ENCODE data around the gene RAB15.

RAB15 gene

GRCh38 chr14:64971943-64972791, at the start of gene RAB15:
Gene RAB15, minus strand, starts transcription at chr14:64972336. Its CDS starts 260 bp downstream, at chr14:64972076.
- Histone ChIP-seq H3K4me1 (ENCODE audit: control insufficient read depth, insufficient read depth, low read length, unreplicated experiment) (no peaks in the 10 kb centered on the region), H3K36me3 (ENCODE audit: insufficient read depth, low read length) (no peaks in the 10 kb centered on the region), H3K4me3 (ENCODE audit: low read depth, low read length) (peak within 1 kb of the TSS; percentile 83), H3K27me3 (ENCODE audit: insufficient read depth, low read length) (peaks cover 4% of the 10 kb centered on the region; the same call in 1 of the 2 replicates), H3K27ac (ENCODE audit: low read depth, low read length) (no peak within 1 kb of the TSS), H3K79me2 (ENCODE audit: control insufficient read depth, insufficient read depth, low read length, unreplicated experiment) (no peaks in the 10 kb centered on the region), H2AFZ (ENCODE audit: low read length, unreplicated experiment) (peak within 1 kb of the TSS; percentile 98)

GRCh38 chr14:65019944-65020566, 47.9 kb upstream of the RAB15 start:
- no peaks in the 10 kb centered on the region for H3K36me3 ChIP-seq (ENCODE audit: insufficient read depth, low read length)
- H3K4me3 ChIP-seq (ENCODE audit: low read depth, low read length), result no peak overlapping the region
- H3K27ac ChIP-seq (ENCODE audit: low read depth, low read length), result no peak overlapping the region
- H3K4me1 ChIP-seq (ENCODE audit: control insufficient read depth, insufficient read depth, low read length, unreplicated experiment), result no peaks in the 10 kb centered on the region
- H2AFZ ChIP-seq (ENCODE audit: low read length, unreplicated experiment), result no peak overlapping the region
- no peaks in the 10 kb centered on the region for H3K27me3 ChIP-seq (ENCODE audit: insufficient read depth, low read length)
- H3K79me2 ChIP-seq (ENCODE audit: control insufficient read depth, insufficient read depth, low read length, unreplicated experiment), result no peaks in the 10 kb centered on the region

GRCh38 chr14:65016471-65016870, 44.3 kb upstream of the RAB15 start:
- Histone ChIP-seq H2AFZ (ENCODE audit: low read length, unreplicated experiment) (no peak overlapping the region), H3K4me1 (ENCODE audit: control insufficient read depth, insufficient read depth, low read length, unreplicated experiment) (no peaks in the 10 kb centered on the region), H3K27ac (ENCODE audit: low read depth, low read length) (no peak overlapping the region), H3K79me2 (ENCODE audit: control insufficient read depth, insufficient read depth, low read length, unreplicated experiment) (no peaks in the 10 kb centered on the region), H3K36me3 (ENCODE audit: insufficient read depth, low read length) (no peaks in the 10 kb centered on the region), H3K27me3 (ENCODE audit: insufficient read depth, low read length) (no peaks in the 10 kb centered on the region), H3K4me3 (ENCODE audit: low read depth, low read length) (no peak overlapping the region)

GRCh38 chr14:65015391-65015790, 43.3 kb upstream of the RAB15 start:
- H3K4me3 ChIP-seq (ENCODE audit: low read depth, low read length), result no peak overlapping the region
- no peaks in the 10 kb centered on the region for H3K79me2 ChIP-seq (ENCODE audit: control insufficient read depth, insufficient read depth, low read length, unreplicated experiment)
- no peak overlapping the region for H3K27ac ChIP-seq (ENCODE audit: low read depth, low read length)
- no peak overlapping the region for H2AFZ ChIP-seq (ENCODE audit: low read length, unreplicated experiment)
- H3K27me3 ChIP-seq (ENCODE audit: insufficient read depth, low read length), result no peaks in the 10 kb centered on the region
- H3K4me1 ChIP-seq (ENCODE audit: control insufficient read depth, insufficient read depth, low read length, unreplicated experiment), result no peaks in the 10 kb centered on the region
- no peaks in the 10 kb centered on the region for H3K36me3 ChIP-seq (ENCODE audit: insufficient read depth, low read length)

- no peak overlapping the region for H3K4me3 ChIP-seq (ENCODE audit: low read depth, low read length)
- H3K36me3 ChIP-seq (ENCODE audit: insufficient read depth, low read length), result no peaks in the 10 kb centered on the region
- no peaks in the 10 kb centered on the region for H3K27me3 ChIP-seq (ENCODE audit: insufficient read depth, low read length)
- no peak overlapping the region for H2AFZ ChIP-seq (ENCODE audit: low read length, unreplicated experiment)
- no peaks in the 10 kb centered on the region for H3K79me2 ChIP-seq (ENCODE audit: control insufficient read depth, insufficient read depth, low read length, unreplicated experiment)
- H3K27ac ChIP-seq (ENCODE audit: low read depth, low read length), result no peak overlapping the region
- peaks cover 2% of the 10 kb centered on the region for H3K4me1 ChIP-seq (ENCODE audit: control insufficient read depth, insufficient read depth, low read length, unreplicated experiment)
These were observed 40.2 kb upstream of the RAB15 start for GRCh38 chr14:65012353-65012752.

- Histone ChIP-seq H3K27ac (ENCODE audit: low read depth, low read length) (no peak overlapping the region), H3K4me1 (ENCODE audit: control insufficient read depth, insufficient read depth, low read length, unreplicated experiment) (peaks cover 10% of the 10 kb centered on the region), H3K4me3 (ENCODE audit: low read depth, low read length) (no peak overlapping the region), H3K79me2 (ENCODE audit: control insufficient read depth, insufficient read depth, low read length, unreplicated experiment) (no peaks in the 10 kb centered on the region), H3K36me3 (ENCODE audit: insufficient read depth, low read length) (no peaks in the 10 kb centered on the region), H2AFZ (ENCODE audit: low read length, unreplicated experiment) (no peak overlapping the region), H3K27me3 (ENCODE audit: insufficient read depth, low read length) (no peaks in the 10 kb centered on the region)
These were observed 39.4 kb upstream of the RAB15 start for GRCh38 chr14:65011538-65011937.

- Histone ChIP-seq H2AFZ (ENCODE audit: low read length, unreplicated experiment) (no peak overlapping the region), H3K79me2 (ENCODE audit: control insufficient read depth, insufficient read depth, low read length, unreplicated experiment) (no peaks in the 10 kb centered on the region), H3K27ac (ENCODE audit: low read depth, low read length) (no peak overlapping the region), H3K4me3 (ENCODE audit: low read depth, low read length) (no peak overlapping the region), H3K36me3 (ENCODE audit: insufficient read depth, low read length) (no peaks in the 10 kb centered on the region), H3K27me3 (ENCODE audit: insufficient read depth, low read length) (no peaks in the 10 kb centered on the region), H3K4me1 (ENCODE audit: control insufficient read depth, insufficient read depth, low read length, unreplicated experiment) (peaks cover 21% of the 10 kb centered on the region)
These were observed 38.2 kb upstream of the RAB15 start for GRCh38 chr14:65010211-65010931.

GRCh38 chr14:65007202-65007601, 35.1 kb upstream of the RAB15 start:
- Histone ChIP-seq H3K36me3 (ENCODE audit: insufficient read depth, low read length) (no peaks in the 10 kb centered on the region), H3K4me1 (ENCODE audit: control insufficient read depth, insufficient read depth, low read length, unreplicated experiment) (peaks cover 36% of the 10 kb centered on the region), H3K27me3 (ENCODE audit: insufficient read depth, low read length) (no peaks in the 10 kb centered on the region)

GRCh38 chr14:65006261-65006721, 34.2 kb upstream of the RAB15 start:
- H3K36me3 ChIP-seq (ENCODE audit: insufficient read depth, low read length), result no peaks in the 10 kb centered on the region
- H3K27ac ChIP-seq (ENCODE audit: low read depth, low read length), result peak overlapping the region; percentile 63
- no peak overlapping the region for H2AFZ ChIP-seq (ENCODE audit: low read length, unreplicated experiment)
- no peak overlapping the region; the same call in 1 of the 2 replicates for H3K4me3 ChIP-seq (ENCODE audit: low read depth, low read length)
- peaks cover 36% of the 10 kb centered on the region for H3K4me1 ChIP-seq (ENCODE audit: control insufficient read depth, insufficient read depth, low read length, unreplicated experiment)
- peaks cover 1% of the 10 kb centered on the region for H3K79me2 ChIP-seq (ENCODE audit: control insufficient read depth, insufficient read depth, low read length, unreplicated experiment)
- no peaks in the 10 kb centered on the region for H3K27me3 ChIP-seq (ENCODE audit: insufficient read depth, low read length)

More at GRCh38 chr14:65007202-65007601, 35.1 kb upstream of the RAB15 start:
- Histone ChIP-seq H3K4me3 (ENCODE audit: low read depth, low read length) (no peak overlapping the region), H3K79me2 (ENCODE audit: control insufficient read depth, insufficient read depth, low read length, unreplicated experiment) (no peaks in the 10 kb centered on the region), H3K27ac (ENCODE audit: low read depth, low read length) (no peak overlapping the region), H2AFZ (ENCODE audit: low read length, unreplicated experiment) (no peak overlapping the region)

GRCh38 chr14:65003394-65003793, 31.3 kb upstream of the RAB15 start:
- Histone ChIP-seq H3K4me3 (ENCODE audit: low read depth, low read length) (peak overlapping the region; percentile 14; the same call in 1 of the 2 replicates), H2AFZ (ENCODE audit: low read length, unreplicated experiment) (peak overlapping the region; percentile 50), H3K79me2 (ENCODE audit: control insufficient read depth, insufficient read depth, low read length, unreplicated experiment) (peaks cover 2% of the 10 kb centered on the region), H3K4me1 (ENCODE audit: control insufficient read depth, insufficient read depth, low read length, unreplicated experiment) (peaks cover 49% of the 10 kb centered on the region), H3K27ac (ENCODE audit: low read depth, low read length) (peak overlapping the region; percentile 69), H3K36me3 (ENCODE audit: insufficient read depth, low read length) (no peaks in the 10 kb centered on the region), H3K27me3 (ENCODE audit: insufficient read depth, low read length) (no peaks in the 10 kb centered on the region)
